ENCODE data around the gene TREM2.

The TREM2 gene

DNA sequence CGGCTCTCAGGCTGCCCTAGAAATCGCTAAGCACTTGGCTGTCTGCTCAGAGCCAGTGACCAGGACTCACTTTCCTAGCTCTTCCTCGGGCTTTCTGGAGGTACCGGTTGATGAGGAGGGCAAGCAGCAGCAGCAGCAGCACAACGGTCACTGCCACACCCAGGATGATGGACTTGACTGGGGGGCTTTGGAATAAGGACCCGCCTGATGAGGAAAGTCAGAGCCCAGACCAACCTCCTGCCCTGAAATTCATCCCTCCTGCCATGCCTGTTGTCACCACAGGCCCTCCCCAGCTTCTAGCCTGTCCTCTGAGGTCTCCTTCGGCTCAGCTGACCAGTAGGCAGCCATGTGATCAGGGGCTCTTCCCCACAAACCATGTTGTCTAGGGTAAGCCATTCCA is 21.8 kb upstream of the TREM2 start:
- no peak overlapping the region for H3K4me3 ChIP-seq (ENCODE audit: low read depth, low read length)

DNA sequence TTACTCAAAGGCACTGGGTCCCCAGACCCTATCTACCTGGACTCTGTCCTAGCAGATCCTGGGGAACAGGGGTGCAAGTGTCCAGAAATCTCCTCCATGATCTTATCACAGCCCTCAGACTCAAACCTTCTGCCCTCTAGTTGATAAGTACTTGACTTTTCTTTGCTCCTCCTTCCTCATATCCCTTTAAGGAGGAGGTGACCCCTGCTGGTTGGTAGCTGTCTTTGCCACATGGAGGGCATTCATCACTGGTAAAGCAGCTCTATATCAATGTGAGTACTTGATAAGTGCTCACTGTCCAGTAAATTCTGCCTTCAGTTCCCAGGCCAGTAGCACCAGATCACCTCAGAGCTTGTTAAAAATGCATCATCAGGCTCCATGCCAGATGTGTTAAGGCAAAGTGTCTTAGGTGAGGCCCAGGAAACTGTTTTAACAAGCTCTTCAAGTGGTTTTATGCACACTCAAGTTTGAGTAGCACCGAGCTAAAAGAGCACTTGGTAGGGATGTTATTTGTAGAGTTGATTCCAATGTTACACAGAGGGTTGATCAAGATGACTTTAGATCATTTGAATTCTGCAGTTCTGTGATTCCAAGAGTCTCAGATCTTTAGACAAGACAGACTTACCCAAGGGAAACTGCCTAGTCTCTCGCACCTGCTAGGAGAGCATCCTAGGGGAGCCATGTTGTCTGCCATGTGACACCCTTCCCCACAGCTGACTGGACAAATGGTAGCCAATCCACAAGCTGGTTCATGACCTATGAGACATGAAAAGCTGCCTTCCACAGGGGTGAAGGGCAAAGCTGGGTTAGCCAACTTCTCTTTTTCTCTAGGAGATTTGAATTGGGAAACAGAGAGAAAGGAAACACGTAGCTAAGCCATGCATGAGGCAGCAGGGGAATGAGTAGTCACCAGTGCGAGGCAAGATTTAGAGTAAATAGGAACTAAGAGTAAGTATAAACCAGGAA is 19.4 kb upstream of the TREM2 start:
- no peak overlapping the region for H3K4me3 ChIP-seq (ENCODE audit: low read depth, low read length)

DNA sequence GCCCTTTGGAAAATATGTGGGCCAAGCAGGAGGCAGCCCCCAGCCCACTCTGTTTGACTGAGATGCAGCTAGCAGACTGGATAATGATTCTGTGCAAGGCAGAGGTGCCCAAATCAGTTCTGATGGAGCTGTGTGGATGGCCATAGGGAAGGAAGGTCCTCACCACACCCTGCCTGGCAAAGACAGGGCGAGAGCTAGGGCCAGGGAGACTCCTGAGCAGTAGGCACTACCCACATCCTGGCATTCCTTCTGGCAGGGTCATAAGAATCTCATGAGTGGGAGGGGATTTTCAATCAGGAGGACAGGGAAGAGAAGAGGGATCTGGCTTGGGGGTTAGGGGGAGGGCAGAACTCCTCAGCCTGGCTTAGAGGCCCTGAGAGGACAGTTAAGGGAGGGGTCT is 18.6 kb upstream of the TREM2 start:
- no peak overlapping the region for H3K4me3 ChIP-seq (ENCODE audit: low read depth, low read length)

DNA sequence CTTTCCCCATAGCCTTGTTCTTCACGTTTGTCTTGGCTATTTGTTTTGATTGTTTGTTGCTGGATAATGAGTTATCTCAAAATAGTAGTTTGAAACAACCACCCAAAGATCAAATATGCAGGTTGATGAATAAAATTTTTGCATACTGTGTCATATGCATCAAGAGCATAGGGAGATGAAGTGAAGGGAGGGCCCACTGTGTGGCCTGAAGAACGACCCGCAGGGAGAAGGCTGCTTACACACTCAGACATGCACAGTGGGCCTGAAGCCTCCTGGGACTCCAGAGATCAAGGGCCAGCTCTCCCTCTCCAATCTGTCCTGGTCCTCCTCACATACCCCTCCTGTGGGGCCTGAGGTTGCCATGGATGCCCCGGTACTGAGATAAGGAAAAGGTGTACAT is 16.2 kb upstream of the TREM2 start:
- H3K4me3 ChIP-seq (ENCODE audit: low read depth, low read length) = no peak overlapping the region

DNA sequence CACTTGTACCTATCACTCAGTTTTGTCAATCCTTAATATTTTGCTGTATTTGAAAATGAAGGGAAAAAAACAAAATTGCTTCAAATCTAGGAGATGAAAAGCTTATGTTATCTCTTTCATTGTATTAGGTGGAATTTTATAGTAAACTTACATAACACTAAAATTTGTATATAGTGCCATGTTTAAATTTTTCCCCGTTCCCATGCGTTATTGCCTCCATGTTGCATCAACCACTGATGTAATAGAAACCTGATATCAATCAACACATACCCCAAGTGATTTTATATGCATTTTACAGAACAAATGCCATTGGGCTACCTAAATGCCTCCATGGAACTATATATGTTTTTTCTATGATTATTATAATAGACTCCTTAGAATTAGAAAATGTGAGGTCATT is 14.8 kb upstream of the TREM2 start:
- H3K4me3 ChIP-seq (ENCODE audit: low read depth, low read length) = no peak overlapping the region

DNA sequence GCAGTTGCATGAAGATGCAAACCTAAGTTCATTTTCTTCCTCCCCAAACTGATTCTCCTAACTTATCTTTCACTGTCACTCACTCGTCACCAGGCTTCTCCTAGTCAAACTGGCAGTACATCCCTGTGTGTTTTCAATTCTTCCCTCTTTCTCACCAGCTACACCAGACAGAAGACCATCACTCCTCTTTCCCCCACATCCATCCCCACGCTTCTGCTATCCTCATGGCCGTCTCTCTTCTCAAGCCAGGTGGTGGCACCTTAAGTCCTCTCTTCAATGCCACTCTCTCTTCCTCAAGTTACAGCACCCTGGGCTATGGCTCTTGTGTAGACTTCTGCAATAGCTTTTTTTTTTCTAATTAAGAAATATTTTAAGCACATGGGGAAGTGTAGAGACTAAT is 14.4 kb upstream of the TREM2 start:
- H3K4me3 ChIP-seq (ENCODE audit: low read depth, low read length) = no peak overlapping the region

DNA sequence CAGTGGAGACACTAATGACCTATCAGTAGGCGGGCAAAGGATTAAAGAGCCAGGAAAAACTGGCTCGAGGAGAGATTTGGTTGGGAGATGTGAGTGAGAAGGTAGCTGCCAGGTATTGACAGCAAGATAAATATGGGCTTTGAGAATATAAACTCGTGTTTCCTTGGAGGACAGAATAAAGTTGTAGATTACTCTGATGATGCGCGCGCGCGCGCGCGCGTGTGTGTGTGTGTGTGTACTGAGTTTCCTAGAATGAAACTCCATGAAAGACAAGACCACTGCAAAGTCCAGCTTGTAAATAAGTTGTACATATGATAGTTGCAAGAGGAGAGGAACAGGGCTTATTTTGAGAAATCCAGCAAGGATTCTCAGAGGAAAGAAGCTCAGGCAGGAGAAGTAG is 13.3 kb upstream of the TREM2 start:
- H3K4me3 ChIP-seq (ENCODE audit: low read depth, low read length) = no peak overlapping the region

DNA sequence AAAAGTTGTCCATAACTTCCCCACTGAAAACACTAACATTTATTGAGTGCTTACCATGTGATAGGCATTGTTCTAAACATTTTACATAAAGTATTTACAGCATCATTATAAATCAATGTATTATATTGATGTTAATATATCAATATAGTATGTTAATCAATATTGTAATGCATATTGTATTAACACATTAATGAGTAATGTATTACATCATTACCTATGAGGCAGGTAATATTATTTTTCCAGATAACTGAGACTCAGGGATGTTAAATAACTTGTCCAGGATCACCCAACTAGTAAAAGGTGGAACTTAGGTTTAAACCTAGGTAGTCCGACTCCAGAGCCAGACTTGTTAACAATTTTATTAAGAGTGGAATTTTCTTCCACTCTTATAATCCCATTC is 12.2 kb upstream of the TREM2 start:
- no peak overlapping the region for H3K4me3 ChIP-seq (ENCODE audit: low read depth, low read length)

DNA sequence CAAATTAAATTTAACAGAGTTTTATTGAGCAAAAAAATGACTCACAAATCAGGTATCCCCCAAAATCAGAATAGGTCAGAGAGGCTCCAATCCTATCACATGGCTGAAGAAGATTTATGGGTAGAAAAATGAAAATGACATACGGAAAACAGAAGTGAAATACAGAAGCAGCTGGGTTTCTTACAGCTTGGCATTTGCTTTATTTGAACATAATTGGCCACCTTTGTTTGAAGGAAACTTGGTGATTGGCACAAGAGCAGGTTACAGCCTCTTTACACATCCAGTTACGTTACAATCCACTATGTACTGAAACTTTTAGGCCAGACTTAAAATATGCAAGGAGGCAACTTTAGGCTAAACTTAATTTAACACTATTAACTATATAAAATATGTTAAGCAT is 11.7 kb upstream of the TREM2 start:
- H3K4me3 ChIP-seq (ENCODE audit: low read depth, low read length) = no peak overlapping the region

DNA sequence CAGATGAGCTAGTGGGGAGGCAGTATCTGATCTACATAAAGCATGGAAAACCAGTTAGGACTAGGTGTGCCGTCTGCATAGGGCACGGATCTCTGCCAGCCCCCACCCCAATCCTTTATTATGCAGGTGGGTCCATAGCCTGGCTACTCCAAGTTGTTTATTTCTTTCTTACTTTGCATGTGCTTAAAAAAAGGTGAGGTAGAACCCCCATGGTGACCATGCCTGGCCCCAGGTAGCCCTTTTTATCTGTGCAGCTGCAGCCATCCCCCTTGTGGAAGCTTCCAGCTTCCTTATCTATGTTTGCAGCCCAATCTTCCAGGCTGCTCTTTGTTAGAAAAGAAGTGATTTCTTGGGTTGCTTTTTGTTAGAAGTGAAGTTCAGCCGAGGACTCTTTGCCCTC is 9.0 kb upstream of the TREM2 start:
- no peak overlapping the region for H3K4me3 ChIP-seq (ENCODE audit: low read depth, low read length)

DNA sequence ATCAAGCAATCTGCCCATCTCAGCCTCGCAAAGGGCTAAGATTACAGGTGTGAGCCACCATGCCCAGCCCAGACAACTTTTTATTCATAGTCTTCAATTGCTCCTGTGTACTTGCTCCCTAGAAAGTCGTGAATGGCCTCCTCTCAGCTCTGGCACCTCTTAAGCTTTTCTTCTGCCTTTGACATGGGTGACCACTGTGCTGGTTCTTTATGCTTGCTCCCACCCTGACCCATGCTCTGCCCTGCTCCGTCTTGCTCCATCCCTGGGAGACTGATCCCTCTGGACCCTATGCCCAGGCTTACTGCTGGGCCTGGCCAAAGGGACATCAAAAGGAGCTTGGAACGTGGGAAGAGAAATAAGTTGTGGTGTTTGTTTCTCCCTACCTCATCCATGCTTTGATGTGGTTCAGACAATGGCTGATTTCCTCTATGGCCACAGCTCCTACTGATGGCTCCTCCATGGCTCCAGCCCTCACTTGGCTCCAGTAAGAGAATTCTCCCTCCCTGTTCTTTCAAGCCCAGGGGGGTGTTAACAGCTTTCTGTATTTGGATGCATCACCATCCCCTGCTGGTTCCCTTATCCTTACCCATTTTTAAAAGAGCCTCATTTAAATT is 7.7 kb upstream of the TREM2 start:
- H3K4me3 ChIP-seq (ENCODE audit: low read depth, low read length) = no peak overlapping the region

DNA sequence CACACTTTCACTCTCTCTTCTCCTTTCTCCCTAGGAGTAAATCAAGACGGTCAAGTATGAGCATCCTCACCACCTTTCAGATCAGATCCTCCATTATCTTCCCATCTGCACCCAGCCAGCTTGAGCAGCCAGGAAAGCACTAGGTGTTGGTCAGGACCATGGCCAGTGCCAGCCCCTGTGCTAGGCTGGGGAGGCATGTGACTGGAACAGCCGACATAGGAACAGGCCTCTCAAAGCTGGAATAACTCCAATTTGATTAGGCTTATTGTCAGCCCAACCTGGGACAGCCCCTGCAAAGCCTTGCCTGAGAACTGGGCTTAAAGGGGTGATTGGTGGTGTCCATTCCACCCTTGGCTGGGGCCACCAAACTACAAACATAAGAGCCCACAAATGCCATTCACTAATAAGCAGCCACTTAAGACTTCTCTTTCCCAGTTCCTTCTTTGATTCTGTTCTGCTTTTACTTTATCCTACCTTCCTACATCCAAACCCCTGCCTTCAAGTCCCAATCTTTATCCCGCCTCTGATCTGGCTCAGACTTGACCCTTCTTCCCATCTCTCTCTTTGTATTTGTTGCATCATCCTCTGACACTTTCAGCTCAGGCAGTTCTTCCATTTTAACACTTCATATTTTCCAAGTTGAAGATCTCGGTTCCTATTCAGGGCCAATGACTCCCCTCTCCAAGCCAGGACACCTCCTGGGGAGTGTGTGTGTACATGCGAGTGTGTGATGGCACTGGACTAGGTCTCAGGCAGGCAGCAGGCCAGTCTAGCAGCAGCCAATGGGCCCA is 4.5 kb upstream of the TREM2 start:
- no peak overlapping the region for H3K4me3 ChIP-seq (ENCODE audit: low read depth, low read length)

DNA sequence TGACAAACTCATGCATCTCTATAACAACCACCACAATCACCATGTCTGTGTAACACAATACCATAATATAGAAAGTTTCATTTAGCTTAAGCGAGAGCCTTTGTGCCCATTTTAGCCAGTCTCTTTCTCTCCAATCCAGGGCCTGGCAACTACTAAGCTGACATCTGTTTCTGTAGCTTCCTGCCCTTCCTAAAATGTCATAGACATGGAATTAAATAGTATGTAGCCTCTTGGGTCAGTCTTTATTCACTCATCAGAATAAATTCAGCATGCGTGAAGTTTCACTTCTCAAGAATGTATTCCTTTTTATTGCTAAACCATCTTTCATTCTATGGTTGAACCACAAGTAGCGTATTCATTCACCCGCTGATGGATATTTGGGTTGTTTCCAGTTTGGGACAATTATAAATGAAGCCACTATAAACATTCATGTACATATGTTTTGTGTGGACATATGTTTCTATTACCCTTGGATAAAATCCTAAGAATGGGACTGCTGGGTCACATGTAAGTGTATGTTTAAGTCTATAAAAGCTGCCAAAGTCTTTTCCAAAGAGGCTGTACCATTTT is 1.7 kb upstream of the TREM2 start:
- H3K4me3 ChIP-seq (ENCODE audit: low read depth, low read length) = no peak overlapping the region

DNA sequence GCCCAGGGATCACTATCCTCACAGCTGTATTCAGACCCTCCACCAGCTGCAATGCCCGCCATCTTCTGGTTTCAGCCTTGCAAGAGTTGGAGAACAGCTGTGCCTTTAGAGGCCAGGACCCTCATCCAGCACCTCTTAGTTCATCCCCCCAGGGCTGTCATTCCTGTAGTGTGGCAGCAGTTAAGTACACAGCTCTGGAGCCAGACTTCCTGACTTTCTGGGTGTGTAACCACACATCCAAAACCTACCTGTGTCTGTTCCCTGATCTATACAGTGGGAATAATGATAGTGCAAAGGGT is 452 bp upstream of the TREM2 start:
- H3K4me3 ChIP-seq (ENCODE audit: low read depth, low read length) = no peak overlapping the region

DNA sequence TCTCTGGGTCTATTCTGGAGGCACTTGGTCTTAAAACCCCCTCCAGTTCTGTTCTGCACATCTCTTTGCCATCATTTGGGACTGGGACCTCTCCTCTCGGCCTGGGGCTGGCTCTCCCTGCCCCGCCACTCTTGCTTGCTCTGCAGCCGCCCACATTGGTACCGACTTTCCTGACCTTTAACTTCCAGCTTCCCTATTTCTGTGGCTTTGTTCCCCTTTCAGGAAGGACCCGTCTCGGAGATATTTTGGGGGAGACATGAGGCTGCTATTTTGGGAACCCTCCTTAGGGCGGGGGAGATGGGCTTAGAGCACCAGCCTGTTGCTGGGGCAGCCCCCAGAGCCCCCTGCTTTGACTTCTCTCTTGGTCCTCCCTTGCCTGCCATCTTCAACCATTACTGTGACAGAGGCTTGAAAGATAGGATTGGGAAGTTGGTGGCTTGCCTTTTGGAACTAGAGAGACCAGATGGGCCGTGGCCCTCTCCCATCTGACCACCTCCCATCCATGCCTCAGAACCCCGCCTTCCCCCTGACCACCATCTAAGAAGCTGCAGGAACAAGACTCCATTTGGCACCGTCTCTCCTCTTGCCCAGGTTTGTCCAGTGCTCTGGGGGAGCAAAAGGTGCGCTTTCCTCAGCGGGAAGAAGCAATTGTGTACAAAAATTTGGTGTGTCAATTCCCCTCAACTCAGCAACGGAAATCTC is 914 bp downstream of the TREM2 start:
- no peak overlapping the region for H3K4me3 ChIP-seq (ENCODE audit: low read depth, low read length)

DNA sequence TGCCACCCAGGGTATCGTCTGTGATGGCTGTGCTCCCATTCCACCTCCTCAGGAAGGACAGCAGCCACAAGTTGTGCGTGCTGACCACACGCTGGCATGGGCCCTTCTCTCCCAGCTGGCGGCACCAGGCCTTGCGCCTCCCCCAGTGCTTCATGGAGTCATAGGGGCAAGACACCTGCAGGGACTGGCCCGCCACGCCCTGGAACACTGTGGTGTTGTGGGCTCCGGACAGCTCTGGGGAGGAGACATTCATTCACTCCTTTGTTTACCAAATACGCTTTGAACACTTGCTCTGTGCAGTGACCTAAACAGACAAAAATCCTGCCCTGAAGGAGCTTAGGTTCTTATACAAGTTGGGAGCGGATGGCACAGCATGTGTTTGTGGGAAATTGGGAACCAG is 1.5 kb downstream of the TREM2 start:
- H3K4me3 ChIP-seq (ENCODE audit: low read depth, low read length) = no peak overlapping the region

DNA sequence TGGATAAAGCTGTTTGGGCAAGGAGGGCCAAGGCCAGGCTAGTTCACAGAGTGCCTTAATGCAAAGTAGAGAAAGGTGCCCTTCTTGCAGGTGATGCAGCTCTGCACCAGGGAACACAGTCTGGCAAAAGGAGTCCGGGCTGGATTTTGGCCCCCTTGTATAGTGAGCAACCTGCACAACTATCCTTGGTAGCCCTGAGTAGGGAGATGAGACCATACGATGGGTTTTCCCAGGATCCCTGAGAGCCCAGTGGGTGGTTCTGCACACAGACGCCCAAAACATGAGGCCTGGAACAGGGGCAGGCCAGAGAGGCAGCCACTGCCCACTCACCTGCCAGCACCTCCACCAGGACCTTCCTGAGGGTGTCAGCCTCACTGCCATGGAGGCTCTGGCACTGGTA is 2.0 kb downstream of the TREM2 start:
- no peak overlapping the region for H3K4me3 ChIP-seq (ENCODE audit: low read depth, low read length)

DNA sequence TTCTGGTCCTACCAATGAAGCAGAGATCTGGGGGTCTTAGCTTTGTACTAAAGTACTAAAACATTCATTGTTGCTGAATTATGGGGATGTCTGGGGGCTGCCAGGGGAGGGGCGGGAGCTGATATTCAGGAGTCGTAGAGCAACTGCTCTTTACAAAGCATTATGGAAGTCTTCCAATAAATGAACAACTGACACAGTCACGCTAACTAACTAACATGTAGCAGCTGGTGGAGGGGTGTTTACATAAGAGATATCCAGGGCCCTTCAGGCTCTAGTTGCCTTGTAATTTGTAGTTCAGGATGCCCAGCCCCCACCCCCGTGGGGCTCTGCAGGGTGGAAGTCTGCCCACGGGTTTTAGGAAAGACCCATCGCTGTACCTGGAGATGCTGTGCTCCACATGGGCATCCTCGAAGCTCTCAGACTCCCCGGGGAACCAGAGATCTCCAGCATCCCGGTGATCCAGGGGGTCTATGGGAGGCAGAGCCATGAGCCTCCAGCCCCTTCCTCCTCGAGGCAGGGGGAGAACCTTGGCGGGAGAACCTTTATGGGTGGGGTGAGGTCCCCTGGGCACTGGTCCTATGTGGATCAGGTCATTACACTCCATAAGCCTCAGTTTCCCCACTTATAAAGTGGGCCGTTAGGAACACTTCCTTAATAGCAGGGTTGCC is 3.4 kb downstream of the TREM2 start:
- H3K4me3 ChIP-seq (ENCODE audit: low read depth, low read length) = no peak overlapping the region

DNA sequence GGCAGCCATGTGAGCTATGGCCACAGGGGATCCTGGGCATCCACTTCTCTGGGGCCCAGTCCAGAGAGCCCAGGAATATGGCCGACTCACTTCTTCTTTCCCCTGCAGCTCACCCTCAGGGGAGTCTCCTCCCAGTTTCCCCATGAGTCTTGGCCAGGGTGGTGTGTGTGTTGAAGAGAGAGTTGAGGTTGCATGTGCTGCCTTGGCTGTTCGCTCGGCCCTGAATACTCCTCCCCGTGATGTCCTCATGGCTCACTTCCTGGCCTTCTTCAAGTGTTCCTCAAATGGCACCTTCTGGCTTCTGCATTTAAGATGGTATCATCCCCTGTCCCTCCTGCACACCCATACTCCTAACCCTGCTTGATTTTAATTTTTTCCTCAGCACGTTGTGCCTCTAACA is 5.6 kb downstream of the TREM2 start:
- H3K4me3 ChIP-seq (ENCODE audit: low read depth, low read length) = no peak overlapping the region

DNA sequence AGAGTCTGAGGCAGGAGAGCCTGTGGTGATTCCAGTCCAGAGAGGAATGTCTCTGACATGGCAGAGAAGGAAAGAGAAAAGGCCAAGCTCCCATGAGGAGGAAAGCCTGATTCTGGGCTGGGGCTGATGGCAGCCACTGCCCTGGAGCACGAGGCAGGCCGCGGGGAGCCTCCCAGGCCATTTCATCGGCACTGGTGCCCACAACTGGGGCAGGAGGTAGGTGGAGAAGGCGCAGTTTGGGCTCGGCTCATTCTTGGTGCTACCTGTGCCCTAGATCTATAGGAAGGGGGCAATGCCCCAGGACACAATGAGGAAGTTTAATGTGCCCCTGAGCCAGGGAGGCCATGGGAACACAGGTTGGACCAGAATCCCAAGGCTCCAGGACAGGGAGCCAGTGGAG is 6.1 kb downstream of the TREM2 start:
- no peak overlapping the region for H3K4me3 ChIP-seq (ENCODE audit: low read depth, low read length)

DNA sequence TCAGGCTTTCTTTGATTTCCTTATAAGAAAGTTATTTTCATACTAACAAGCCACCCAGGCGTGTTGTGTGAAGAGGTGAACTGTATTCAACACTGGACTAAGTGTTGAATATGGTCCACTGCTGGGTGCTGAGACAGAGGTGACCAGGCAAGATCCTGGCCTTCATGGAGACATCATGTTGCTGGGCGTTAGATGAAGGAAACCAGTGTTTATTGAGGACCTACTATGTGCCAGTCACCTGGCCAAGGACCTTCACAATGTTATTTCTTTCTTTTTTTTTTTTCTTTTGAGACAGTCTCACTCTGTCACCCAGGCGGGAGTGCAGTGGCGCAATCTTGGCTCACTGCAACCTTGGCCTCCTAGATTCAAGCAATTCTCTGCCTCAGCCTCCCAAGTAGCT is 6.9 kb downstream of the TREM2 start:
- H3K4me3 ChIP-seq (ENCODE audit: low read depth, low read length) = no peak overlapping the region
